Ramos (cell line): ENCODE measurements around the gene ROBO2.

Experiments used
- in situ Hi-C: fragments of 300-500 bp; cut with MboI; formaldehyde crosslinking; loops from one replicate; pipeline ENCODE4 v1.14.3; 2022; ENCODE audit warnings: low sequenced_read_pairs; ENCODE audit not compliant: unreplicated experiment

The ROBO2 gene

DNA sequence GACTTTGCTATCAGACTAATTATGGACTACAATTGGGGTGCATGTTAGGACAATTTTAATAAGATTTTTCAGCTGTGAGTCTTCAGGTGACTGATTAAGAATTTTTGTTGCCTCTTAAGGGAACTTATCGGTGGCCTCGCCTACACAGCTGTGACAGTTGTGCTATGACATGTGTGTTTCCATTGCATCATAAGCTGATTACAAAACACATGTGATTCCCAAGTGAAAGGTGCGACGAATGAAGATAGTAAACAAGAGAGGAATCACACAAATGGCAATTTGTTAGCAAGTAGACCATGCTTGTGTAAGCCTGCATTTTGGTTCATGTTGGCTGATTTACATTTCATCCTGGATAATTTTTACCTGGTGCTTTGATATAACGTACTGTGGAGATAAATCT is 8.3 kb downstream of the ROBO2 start:
- in situ Hi-C loops: no loop called here

DNA sequence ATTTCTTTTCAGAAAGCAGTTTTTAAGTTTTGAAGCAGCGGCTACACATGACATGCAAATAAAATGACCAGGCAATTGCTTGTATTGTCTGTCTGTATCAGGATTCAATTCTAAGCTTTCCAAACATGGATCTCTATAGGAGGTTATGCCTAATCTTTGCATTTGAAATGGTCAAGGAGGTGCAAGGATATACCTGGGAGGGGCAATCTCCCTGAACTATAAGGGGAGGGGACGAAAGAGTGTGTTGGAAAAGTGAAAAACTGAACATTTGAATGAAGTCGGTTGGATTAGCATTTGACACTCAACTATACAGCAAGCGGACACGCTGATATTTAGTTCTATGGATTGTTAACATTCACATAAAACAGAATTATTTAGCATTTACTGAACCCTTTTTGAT is 11.7 kb downstream of the ROBO2 start:
- in situ Hi-C loops: no loop called here

DNA sequence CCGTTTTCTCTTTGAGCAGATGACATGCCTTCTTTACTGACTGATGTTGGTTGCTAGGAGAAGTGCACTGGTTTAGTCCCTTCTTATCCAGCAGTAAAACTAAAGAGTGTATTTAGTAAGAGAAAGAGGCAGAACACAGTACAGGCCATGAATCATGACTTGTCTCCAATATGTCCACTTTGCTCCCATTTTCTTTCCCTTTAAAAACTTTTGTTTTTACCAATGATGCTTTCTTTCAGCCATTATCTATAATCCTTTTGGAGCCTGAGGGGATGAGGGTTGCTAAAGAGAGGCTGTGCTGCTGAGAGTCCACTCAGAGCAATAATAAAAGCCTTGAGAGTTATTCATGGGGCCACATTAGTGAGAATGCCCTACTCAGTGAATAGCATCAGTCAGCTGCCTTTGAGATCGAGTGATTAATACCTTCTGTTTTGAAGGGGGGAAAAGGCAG is 12.2 kb downstream of the ROBO2 start:
- in situ Hi-C loops: no loop called here

DNA sequence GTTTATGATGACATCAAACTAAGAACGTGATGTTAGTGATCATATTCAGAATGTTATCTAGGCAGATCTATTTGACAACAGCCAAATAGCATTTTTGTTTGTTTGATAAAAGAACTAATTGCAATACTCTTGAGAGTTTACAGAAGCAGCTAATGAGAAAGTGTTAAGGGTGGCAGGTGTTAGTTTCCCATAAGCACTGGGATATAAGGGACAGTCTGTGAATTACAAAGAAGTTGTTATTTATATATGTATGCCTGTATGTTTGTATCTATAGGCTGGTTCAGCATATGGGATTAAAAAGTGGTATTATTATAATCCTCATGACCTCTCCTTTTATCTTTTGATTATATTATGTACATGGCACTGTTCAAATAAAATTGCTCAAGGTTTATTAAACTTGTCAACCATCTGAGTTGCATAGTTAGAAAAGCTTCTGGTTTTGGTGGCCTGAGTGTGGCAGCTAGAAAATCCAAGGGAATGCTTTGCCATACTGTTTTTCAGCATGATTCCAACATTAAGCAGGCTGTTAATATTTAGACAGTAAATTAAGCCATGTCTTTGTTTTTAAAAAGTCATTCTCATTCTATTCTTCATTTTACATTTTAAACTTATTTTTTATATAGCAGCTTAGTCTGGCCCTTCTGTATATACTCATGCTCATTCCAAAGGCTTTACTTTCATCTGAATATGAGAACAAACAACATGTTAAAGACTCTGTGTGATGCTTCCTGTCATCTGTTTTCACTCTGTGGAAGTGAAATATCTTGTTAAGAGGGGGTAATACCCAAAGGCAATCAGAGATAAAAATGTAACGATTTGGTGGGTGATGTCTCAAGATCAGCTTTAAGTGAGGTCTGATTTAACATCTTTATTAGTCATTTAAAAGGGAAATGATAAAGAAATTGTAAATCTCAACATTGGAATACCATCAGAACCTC is 13.1 kb downstream of the ROBO2 start:
- in situ Hi-C loops: no loop called here

DNA sequence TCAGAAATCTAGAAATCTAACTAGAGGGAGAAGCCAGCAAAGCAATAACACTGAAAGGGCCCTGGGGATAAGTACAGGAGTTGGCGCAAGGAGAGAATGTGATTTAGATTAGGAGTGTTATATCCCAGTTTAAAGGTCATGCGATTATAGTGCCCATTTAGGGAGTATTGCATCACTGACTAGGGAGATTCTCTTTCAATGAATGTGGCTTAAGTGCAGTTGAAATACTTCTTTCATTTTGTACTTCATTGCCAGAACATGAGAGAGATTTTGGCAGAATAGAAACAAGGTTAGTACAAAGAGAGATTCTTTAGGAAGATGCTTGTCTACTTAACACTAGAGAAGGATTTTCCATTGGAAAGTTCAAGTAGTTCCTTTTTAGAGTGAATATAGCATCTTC is 13.9 kb downstream of the ROBO2 start:
- in situ Hi-C loops: no loop called here

DNA sequence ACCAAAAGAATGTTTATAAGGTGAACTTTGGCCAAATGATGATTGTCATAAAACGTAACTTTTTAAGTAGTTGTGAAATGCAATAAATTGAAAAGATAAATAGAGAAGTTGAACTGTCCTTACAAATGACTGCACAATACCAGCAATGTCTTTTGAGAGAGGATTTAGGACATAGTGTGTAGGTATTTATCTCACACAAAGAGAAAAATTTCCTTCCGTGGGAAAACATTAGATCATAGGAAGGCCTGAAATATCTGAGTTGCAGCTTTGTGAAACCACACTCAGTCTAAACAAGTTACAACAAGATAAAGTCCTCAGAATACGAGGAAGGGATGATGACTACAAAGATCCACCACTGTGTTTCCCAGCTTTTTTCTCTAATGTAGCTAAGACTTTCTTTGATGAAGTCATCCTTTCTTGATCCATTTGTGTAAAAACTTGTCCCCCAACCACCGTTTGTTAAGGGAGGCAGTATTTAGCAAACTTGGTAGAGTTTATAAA is 16.0 kb downstream of the ROBO2 start:
- in situ Hi-C loops: no loop called here

DNA sequence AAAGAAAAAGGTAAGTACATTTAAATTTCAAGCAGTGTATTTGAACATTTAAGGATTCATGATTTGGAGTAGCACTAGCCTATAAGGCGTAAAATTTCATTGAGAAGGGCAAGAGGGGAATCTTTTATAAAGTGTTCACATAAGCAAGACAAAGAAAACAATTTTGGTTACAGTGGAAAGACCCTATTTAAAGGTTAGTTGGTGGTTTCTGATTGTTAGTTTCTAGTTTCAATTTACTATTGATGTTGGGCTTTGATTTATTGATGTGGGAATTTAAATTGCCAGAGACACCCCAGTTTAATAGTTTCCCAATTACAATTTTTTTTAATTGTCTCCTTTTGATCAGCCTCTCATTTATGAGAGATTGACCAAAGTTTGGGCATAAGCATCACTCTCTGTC is 19.5 kb downstream of the ROBO2 start:
- in situ Hi-C loops: no loop called here

DNA sequence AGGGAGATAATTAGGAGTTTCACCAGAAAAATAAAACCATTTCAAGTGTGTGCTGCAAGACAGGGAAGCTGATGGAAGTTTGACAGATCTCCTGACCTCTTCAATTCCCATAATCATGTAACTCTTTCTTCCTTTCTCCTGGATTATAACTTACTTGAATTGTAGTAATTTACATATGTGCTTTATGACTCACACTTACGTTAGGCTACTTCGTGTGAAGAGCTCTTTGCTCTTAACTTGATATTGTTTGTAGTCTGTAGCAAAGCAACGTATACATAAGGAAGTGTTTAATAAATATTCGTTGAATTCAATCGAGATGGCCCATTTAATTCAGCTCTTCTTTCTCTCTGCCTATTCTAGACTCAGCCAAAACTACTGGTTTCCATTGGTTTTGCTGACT is 23.5 kb downstream of the ROBO2 start:
- in situ Hi-C loops: no loop called here

DNA sequence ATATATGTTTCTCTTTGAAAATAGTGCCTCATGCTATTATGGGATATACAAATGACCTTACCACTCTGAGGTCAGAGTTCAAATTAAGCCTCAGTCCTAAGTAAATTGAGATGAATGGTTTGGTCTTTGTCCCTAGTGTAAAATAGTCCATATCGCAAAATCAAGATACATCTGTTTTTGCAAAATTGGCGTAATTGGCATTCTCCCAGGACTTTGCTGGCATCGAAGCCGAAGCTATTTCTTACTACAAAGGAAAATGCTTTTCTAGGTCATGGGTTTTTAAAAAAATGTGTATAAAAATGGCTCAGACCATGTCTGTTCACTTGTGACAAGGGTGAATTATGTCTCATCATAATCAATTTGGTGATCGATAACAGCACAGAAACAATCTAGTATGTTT is 25.9 kb downstream of the ROBO2 start:
- in situ Hi-C loops: no loop called here

DNA sequence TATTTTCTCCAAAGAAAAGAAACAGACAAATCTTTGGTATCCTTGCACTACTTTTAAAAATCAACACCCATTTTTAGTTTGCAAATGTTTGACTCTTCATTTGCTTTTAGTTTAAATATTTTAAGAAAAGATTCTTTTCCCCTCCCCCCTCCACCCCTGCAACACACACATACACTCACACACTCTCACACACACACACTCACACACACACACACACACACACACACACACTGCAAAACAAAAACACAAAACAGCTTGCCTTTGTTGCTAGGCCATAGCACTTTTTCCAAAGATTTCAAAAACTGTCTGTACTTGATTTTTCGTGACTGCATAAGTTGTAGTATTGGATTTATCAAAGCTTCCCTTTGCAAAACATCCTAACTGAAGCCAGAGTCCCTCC is 26.9 kb downstream of the ROBO2 start:
- in situ Hi-C loops: no loop called here

DNA sequence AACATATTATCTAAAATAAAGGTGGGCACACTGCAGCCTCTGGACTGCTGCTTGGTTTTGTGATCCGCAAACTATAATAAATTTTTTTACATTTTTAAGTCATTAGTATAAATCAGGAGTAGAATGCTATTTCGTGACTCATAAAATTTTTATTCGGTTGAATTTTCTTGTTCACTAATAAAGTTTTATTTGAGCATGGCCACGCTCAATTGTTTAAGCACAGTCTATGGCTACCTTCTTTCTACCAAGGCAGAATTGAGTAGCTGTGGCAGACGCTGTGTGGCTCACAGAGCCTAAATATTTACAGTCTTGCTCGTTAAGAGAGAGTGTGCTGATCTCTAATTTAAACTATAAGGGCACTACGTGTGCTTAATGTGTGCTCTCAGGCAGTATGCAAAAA is 28.9 kb downstream of the ROBO2 start:
- in situ Hi-C loops: no loop called here

DNA sequence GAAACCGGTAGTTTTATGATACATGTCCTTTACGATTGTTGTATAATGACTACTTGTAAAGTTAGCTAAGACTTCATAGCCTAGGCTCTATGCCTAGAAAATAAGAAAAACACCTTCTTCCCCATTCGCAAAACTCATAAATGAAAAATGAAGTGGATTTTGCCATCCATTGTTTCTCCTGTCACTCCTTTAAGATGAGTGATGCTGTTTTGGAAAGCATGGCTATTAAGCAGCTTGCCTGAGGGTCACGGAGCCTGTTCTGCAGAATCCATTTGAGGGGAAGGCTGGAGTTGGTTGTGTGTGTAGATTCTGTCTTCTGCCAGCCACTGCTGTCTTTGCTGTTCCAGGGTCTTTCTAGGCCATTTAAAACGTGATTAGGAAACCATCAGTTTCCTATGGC is 31.5 kb downstream of the ROBO2 start:
- in situ Hi-C loops: no loop called here

DNA sequence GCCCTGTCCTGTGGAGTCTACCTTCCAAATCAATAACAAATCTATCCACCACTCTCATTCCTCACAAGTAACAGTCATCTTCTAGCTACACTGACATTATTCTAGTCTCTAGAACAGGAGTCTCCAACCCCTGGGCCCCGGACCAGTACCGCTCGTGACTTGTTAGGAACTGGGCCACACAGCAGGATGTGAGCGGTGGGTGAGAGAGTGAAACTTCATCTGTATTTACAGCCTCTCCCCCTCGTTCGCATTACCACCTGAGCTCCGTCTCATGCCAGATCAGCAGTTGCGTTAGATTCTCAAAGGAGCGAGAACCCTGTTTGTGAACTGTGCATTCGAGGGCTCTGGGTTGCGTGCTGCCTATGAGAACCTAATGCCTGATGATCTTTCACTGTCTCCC is 31.9 kb downstream of the ROBO2 start:
- in situ Hi-C loops: no loop called here

DNA sequence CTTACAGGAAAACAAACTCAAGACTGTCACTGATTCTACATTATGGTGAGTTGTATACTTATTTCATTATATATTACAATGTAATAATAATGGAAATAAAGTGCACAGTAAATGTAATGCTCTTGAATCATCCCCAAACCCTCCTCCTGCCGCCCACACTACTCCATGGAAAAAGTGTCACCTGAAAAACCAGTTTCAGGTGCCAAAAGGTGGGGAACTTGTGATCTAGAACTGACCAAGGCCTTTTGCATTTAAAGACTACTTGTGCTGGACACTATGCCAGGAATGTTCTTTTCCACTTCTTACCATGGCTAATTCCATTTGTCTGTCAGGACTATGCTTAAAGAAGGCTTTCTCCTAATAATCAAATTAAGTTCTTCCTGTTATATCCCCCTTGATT is 32.3 kb downstream of the ROBO2 start:
- in situ Hi-C loops: no loop called here

DNA sequence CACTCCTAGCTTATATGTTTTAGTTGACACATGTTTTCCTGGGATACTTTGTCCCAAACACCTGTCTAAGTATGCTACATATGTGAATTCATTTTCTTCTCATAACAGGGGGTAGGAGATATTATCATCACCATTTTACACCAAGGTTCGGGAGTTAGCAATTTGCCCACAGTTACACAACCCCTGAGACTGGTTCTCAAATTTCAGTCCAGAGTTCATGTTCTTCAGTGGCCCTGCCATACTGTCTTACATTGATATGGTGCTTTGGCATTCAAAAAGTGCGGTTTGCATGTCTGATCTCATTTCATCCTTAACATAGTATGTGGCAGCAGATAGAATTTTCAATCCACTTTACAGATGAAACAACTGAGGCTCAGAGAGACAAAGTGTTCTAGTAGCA is 38.4 kb downstream of the ROBO2 start:
- in situ Hi-C loops: no loop called here

DNA sequence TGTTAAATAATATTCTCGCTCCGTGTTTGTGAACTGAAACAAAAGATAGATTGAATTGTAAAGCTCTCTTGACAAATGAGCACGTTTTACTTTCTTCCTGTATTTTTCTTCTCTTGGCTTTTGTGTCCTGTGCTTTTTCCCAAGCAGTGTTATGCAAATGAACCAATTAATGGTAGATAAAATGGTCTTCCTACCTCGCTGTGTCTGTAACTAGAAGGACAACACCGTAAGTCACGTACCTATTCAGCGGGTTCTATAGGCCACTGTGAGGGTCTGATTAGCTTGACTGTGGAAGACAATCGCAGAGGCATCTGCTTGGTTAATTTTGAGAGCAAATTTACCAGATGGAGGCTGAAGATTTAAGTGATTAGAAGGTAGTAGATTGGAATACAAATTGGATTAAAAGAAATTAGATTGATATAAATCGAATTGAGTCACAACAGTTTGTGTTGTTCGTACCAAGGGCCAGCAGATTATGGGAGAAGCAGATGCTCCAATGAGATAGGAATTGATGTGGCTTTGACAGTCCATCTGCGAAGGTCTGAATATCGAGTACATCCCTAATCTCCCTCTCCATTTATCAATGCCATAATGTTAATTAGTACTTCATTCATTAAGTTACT is 40.2 kb downstream of the ROBO2 start:
- in situ Hi-C loops: no loop called here

DNA sequence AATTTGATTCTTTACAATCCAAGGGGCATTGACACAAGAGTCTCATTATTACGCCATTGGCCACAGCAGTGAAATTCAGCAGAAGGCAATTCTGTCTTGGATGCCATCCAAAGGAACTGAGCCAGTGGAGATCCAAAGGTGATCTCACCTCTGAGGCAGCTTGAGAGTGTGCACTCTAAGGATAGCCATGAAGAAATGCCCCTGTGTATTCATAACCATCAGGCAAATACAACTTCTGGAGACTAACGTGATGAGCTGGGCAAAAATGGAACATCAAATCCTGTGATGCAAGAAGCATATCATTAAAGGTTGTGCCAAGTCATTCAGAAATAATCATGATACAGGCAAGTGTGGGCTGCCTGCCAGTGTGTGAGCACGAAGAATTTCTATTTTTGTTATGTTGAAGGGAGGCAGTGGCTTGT is 41.4 kb downstream of the ROBO2 start:
- in situ Hi-C loops: no loop called here

DNA sequence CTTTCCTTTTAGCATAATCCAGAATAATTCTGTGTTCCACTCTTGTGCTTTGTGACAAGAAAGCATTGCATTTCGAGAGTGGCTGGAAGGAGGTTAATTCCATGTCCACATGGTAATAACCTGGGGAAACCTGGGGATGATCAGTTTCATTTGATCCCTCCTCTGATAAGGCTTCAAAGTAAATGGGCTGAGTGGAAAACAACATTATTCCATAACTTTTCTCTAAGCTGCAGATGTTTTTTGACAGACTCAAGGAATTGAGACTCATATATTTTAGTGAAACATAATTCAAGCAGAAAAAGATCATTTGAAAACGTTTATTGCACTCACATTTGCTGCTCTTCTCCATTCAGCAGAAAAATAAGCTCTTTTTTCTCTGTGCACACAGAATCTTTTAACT is 44.6 kb downstream of the ROBO2 start:
- in situ Hi-C loops: no loop called here

DNA sequence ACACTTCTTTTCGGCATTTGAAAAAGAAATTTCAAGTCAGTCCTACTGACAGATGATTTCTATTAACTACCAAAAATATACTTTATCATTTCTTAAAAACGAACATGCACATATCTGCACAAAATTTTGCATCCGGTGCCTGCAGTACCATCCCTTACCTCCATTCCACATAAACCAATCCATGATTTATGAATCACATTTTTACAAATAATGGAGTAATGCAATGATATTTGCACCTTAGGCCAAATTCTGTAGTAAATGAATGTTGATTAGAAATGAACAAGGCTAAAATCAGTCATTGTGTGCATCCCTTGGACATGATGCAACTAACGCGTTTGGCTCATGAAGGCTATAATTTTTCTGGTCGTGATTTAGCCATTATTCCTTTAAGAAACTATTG is 46.5 kb downstream of the ROBO2 start:
- in situ Hi-C loops: no loop called here

DNA sequence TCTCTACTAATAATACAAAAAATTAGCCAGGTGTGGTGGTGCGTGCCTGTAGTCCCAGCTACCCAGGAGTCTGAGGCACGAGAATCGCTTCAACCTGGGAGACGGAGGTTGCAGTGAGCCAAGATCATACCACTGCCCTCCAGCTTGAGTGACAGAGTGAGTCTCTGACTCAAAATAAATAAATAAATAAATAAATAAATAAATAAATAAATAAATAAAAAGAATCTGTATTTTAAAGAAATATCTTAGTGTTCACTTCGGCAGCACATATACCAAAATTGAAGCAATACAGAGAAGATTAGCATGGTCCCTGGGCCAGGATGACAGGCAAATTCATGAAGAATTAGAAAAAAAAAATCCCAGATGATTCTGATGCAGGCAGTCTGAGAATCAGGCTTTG is 51.9 kb downstream of the ROBO2 start:
- in situ Hi-C loops: no loop called here

DNA sequence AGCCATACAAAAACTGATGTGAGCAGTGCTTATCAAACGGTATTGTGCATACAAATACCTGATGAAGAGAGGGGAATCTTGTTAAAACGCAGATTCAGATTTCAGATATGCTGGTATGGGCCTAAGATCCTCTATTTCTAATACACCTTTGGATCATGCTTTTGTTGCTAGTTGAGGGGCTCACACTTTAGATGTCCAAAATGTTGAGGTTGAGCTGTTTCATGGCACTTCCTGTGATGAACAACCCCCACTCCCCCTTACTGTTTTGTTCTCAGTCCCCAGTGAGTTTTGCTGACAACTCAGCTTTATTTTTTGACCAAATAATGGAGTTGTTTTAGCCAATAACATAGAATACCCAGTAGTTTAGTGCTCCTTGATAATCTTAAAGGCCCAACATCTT is 53.2 kb downstream of the ROBO2 start:
- in situ Hi-C loops: no loop called here

DNA sequence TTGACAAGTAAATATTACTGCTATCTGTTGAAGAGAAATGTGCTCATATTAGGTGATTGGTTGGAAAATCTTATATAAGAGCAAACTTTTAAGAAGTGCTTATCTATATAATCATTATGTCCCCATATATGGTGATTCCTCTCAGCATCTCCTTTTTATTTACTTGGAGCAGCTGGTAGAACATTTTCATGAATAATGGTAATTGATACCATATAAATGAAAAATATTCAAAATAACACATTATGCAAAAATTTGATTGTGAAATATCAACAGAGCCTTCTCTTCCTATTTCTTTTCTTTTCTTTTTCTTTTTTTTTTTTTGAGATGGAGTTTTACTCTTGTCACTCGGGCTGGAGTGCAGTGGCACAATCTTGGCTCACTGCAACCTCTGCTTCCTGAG is 56.2 kb downstream of the ROBO2 start:
- in situ Hi-C loops: no loop called here
